Umbilical cord (tissue), 2 donors: Measurements from ENCODE around the gene HMGB2. TPM values are rescaled to one million over a fixed set of nuclear protein-coding genes. Genes with fewer than 3 reads are reported as not detected.

Experiments
- DNase-seq: peaks from one replicate; pipeline ENCODE4 v3.0.0-alpha.2; 2015; ENCODE audit warnings: low spot score
- total RNA-seq: library from RNA; depleted of rRNA; stranded (reverse); fragments of >200 nt; gene quantifications from one replicate; pipeline ENCODE4 v1.2.3, GENCODE V29; 2014; ENCODE audit warnings: low replicate concordance; ENCODE audit not compliant: insufficient read depth

HMGB2 gene
- total RNA-seq: 62.4 TPM

GRCh38 chr4:173334085-173334890 lies at the start of gene HMGB2:
Gene HMGB2 (minus strand): TSS chr4:173334358. CDS start chr4:173333649, 709 bp downstream.
- peak; percentile 100 for DNase-seq

- DNase-seq: no peak
Measured at GRCh38 chr4:173382349-173382748, 48.2 kb upstream of the HMGB2 start.

- DNase-seq: no peak
Measured at GRCh38 chr4:173381610-173382009, 47.5 kb upstream of the HMGB2 start.

GRCh38 chr4:173380987-173381386 lies 46.8 kb upstream of the HMGB2 start:
- no peak for DNase-seq

- no peak for DNase-seq
Measured at GRCh38 chr4:173379929-173380328, 45.8 kb upstream of the HMGB2 start.

- DNase-seq: no peak
Measured at GRCh38 chr4:173374588-173374987, 40.4 kb upstream of the HMGB2 start.

GRCh38 chr4:173371292-173372192 lies 37.4 kb upstream of the HMGB2 start:
- DNase-seq: peak; percentile 89

- DNase-seq: peak; percentile 99
Measured at GRCh38 chr4:173370477-173371291, 36.5 kb upstream of the HMGB2 start, which contains the start of gene SAP30. Gene SAP30 (plus strand): TSS chr4:173370954. CDS start chr4:173371183, 229 bp downstream.

GRCh38 chr4:173370130-173370476 lies 35.9 kb upstream of the HMGB2 start:
- no peak for DNase-seq

- DNase-seq: peak; percentile 25
Measured at GRCh38 chr4:173367946-173368345, 33.8 kb upstream of the HMGB2 start.

GRCh38 chr4:173367285-173367684 lies 33.1 kb upstream of the HMGB2 start:
- no peak for DNase-seq

- no peak for DNase-seq
Measured at GRCh38 chr4:173365359-173365996, 31.3 kb upstream of the HMGB2 start.

GRCh38 chr4:173362666-173363065 lies 28.5 kb upstream of the HMGB2 start:
- no peak for DNase-seq

- DNase-seq: no peak
Measured at GRCh38 chr4:173360587-173361221, 26.5 kb upstream of the HMGB2 start.

GRCh38 chr4:173357939-173358338 lies 23.8 kb upstream of the HMGB2 start:
- no peak for DNase-seq

GRCh38 chr4:173347467-173347866 lies 13.3 kb upstream of the HMGB2 start:
- no peak for DNase-seq

GRCh38 chr4:173346074-173346473 lies 11.9 kb upstream of the HMGB2 start:
- peak; percentile 29 for DNase-seq

- no peak for DNase-seq
Measured at GRCh38 chr4:173345648-173346047, 11.5 kb upstream of the HMGB2 start.

GRCh38 chr4:173343832-173344397 lies 9.8 kb upstream of the HMGB2 start:
- no peak for DNase-seq

GRCh38 chr4:173337463-173337862 lies 3.3 kb upstream of the HMGB2 start:
- DNase-seq: no peak
